HCT116 (cell line): Measurements from ENCODE around the gene MRPS35. TPM values are rescaled to one million over a fixed set of nuclear protein-coding genes. Genes with fewer than 3 reads are reported as not detected.
A peak's percentile ranks its signal among the peaks of the same experiment; 100 is the strongest.

Source experiments
- ATAC-seq: fragments of 200-7000 bp; cut with Tn5 transposase; 2 replicates; pipeline ENCODE4 v1.9.1; 2020; ENCODE audit warnings: mild to moderate bottlenecking, moderate library complexity
- BruUV-seq: library from RNA; stranded (reverse); fragments of 400-500 nt; replicated peaks from 2 replicates; lab custom pipeline; 2021; lab: Mats Ljungman, UMichigan
- CTCF ChIA-PET: fragments of 300-600 bp; sonication (Branson Sonifier 250); formaldehyde crosslinking; loops from one replicate; lab custom pipeline; 2021; ENCODE audit warnings: antibody characterized with exemption; lab: Charles Lee
- POLR2A ChIA-PET: fragments of 300-600, 350-600 bp; sonication (Branson Sonifier 250); formaldehyde crosslinking; loops from one replicate; lab custom pipeline; 2021; ENCODE audit warnings: antibody characterized with exemption; lab: Charles Lee
- RAD21 ChIA-PET, 2 experiments: fragments of 300-600 bp; sonication (Branson Sonifier 250); formaldehyde crosslinking; loops; one replicate each; lab custom pipeline; 2023; ENCODE audit warnings: low total read pairs in 2 of 2; ENCODE audit not compliant: uncharacterized antibody in 2 of 2, unreplicated experiment in 2 of 2, low non-redundant PET in 1 of 2; lab: Charles Lee
- DNase-seq: peaks from one replicate; pipeline ENCODE4 v3.0.0-alpha.2; 2010; ENCODE audit warnings: low read depth, low spot score
- H2AFZ ChIP-seq: fragments of 200-600 bp; shearing (Covaris generic), sonication (generic); 2 replicates; pipeline ENCODE4 v1.6.1; 2017; ENCODE audit warnings: low read depth, mixed run types, mixed read lengths, antibody characterized with exemption, low read length; ENCODE audit not compliant: poor library complexity, severe bottlenecking
- H3K27ac ChIP-seq: 2 replicates; pipeline ENCODE4 v1.5.1; 2012; ENCODE audit warnings: low read depth, low read length
- H3K27me3 ChIP-seq: fragments of 200-600 bp; sonication (generic); 2 replicates; pipeline ENCODE4 v1.6.1; 2016; ENCODE audit warnings: mixed run types, low read length, mixed read lengths; ENCODE audit not compliant: insufficient read depth
- H3K36me3 ChIP-seq, 2 experiments: fragments of 200-500 bp in 1 of 2; fragments of 200-600 bp in 1 of 2; sonication (Bioruptor generic) in 1 of 2; sonication (generic) in 1 of 2; 2 replicates each; pipeline versions ENCODE4 v1.5.1 to v1.6.1; 2014 to 2016; ENCODE audit warnings: low read length in 2 of 2, inconsistent platforms in 1 of 2, mixed read lengths in 1 of 2, mixed run types in 1 of 2; ENCODE audit not compliant: insufficient read depth in 2 of 2, control insufficient read depth in 1 of 2
- H3K4me1 ChIP-seq, 2 experiments: fragments of 200-600 bp in 1 of 2; sonication (generic) in 1 of 2; 2 replicates each; pipeline versions ENCODE4 v1.5.1 to v1.6.1; 2012 to 2017; ENCODE audit warnings: low read length in 2 of 2, inconsistent platforms in 1 of 2, mild to moderate bottlenecking in 1 of 2, mixed read lengths in 1 of 2, mixed run types in 1 of 2, moderate library complexity in 1 of 2; ENCODE audit not compliant: insufficient read depth in 2 of 2, control insufficient read depth in 1 of 2
- H3K4me2 ChIP-seq: fragments of 200-600 bp; sonication (generic); 2 replicates; pipeline ENCODE4 v1.6.1; 2017; ENCODE audit warnings: mixed run types, low read length, mixed read lengths
- H3K4me3 ChIP-seq, 2 experiments: fragments of 200-600 bp in 1 of 2; sonication (generic) in 1 of 2; replicated peaks in 1 of 2; 2 replicates each; pipeline ENCODE4 v1.5.1; 2011 to 2016; ENCODE audit warnings: low read length in 2 of 2, control low read depth in 1 of 2, low read depth in 1 of 2, mild to moderate bottlenecking in 1 of 2, mixed read lengths in 1 of 2, mixed run types in 1 of 2
- H3K79me2 ChIP-seq: fragments of 200-600 bp; sonication (generic); 2 replicates; pipeline ENCODE4 v1.6.1; 2017; ENCODE audit warnings: mild to moderate bottlenecking, mixed run types, low read length, moderate library complexity, mixed read lengths; ENCODE audit not compliant: insufficient read depth
- H3K9ac ChIP-seq: fragments of 200-600 bp; sonication (generic); 2 replicates; pipeline ENCODE4 v1.6.1; 2016; ENCODE audit warnings: low read length, mixed read lengths
- H3K9me2 ChIP-seq: fragments of 200-600 bp; sonication (generic), shearing (Covaris generic); 2 replicates; pipeline ENCODE4 v1.6.1; 2017; ENCODE audit warnings: mixed run types, mild to moderate bottlenecking, moderate library complexity; ENCODE audit not compliant: insufficient read depth
- H3K9me3 ChIP-seq, 2 experiments: fragments of 200-500 bp in 1 of 2; fragments of 200-600 bp in 1 of 2; sonication (Bioruptor generic) in 1 of 2; sonication (generic) in 1 of 2; 2 replicates each; pipeline ENCODE4 v1.6.1; 2014 to 2017; ENCODE audit warnings: low read length in 2 of 2, mixed read lengths in 2 of 2, inconsistent platforms in 1 of 2, low read depth in 1 of 2, mild to moderate bottlenecking in 1 of 2, mixed run types in 1 of 2, moderate library complexity in 1 of 2; ENCODE audit not compliant: control insufficient read depth in 1 of 2, insufficient read depth in 1 of 2
- H4K20me1 ChIP-seq: fragments of 200-600 bp; sonication (generic), shearing (Covaris generic); 2 replicates; pipeline ENCODE4 v1.6.1; 2017; ENCODE audit warnings: mixed run types, mild to moderate bottlenecking, moderate library complexity; ENCODE audit not compliant: insufficient read depth
- EGR1 ChIP-seq: IDR thresholded peaks from 2 replicates; pipeline ENCODE4 v1.6.1; 2012; ENCODE audit warnings: low read depth
- EZH2 ChIP-seq: fragments of 200-600 bp; sonication (generic); IDR thresholded peaks from 2 replicates; pipeline ENCODE4 v1.6.1; 2017; ENCODE audit warnings: antibody characterized with exemption, mixed run types
- POLR2A ChIP-seq: IDR thresholded peaks from 2 replicates; pipeline ENCODE4 v1.7.0; 2011; ENCODE audit warnings: borderline replicate concordance; ENCODE audit not compliant: insufficient read depth, insufficient read length; ENCODE audit errors: extremely low read depth
- RAD21 ChIP-seq: IDR thresholded peaks from 2 replicates; pipeline ENCODE4 v1.6.1; 2012; ENCODE audit warnings: low read depth, mild to moderate bottlenecking
- SP1 ChIP-seq: IDR thresholded peaks from 2 replicates; pipeline ENCODE4 v1.6.1; 2012; ENCODE audit warnings: low read depth
- SRF ChIP-seq: IDR thresholded peaks from 2 replicates; pipeline ENCODE4 v1.6.1; 2012; ENCODE audit warnings: low read depth
- ZNF274 ChIP-seq: fragments of 200-500 bp; sonication (Bioruptor generic); IDR thresholded peaks from 2 replicates; pipeline ENCODE4 v1.6.1; 2014; ENCODE audit warnings: mild to moderate bottlenecking, low read depth, low read length, inconsistent platforms
- intact Hi-C: fragments of 100-400 bp; cut with micrococcal nuclease; formaldehyde crosslinking; loops from 2 replicates; pipeline ENCODE4 v1.10.0; 2022
- total RNA-seq: library from RNA; stranded (reverse); gene quantifications from one replicate; pipeline ENCODE4 v1.2.1, GENCODE V29; 2021; ENCODE audit not compliant: unreplicated experiment
- TF ChIP-seq, protein P1 (sequence below): IDR thresholded peaks from 2 replicates; pipeline ENCODE4 v1.6.1; 2012
- TF ChIP-seq, protein P2 (sequence below): IDR thresholded peaks from 2 replicates; pipeline ENCODE4 v1.6.1; 2012
- TF ChIP-seq, protein P3 (sequence below), 3 experiments: fragments of 200-600 bp in 1 of 3; sonication (generic) in 1 of 3; IDR thresholded peaks in 2 of 3; conservative IDR thresholded peaks in 1 of 3; 2 replicates each; pipeline ENCODE4 v1.5.1; 2012 to 2017; ENCODE audit warnings: low read depth in 2 of 3, low read length in 2 of 3, antibody characterized with exemption in 1 of 3, borderline replicate concordance in 1 of 3, control low read depth in 1 of 3, mild to moderate bottlenecking in 1 of 3, mixed read lengths in 1 of 3, mixed run types in 1 of 3, moderate library complexity in 1 of 3; ENCODE audit not compliant: insufficient read depth in 1 of 3

The MRPS35 gene
- total RNA-seq, 1 experiment from 2014 or later, result 55.4 TPM

DNA sequence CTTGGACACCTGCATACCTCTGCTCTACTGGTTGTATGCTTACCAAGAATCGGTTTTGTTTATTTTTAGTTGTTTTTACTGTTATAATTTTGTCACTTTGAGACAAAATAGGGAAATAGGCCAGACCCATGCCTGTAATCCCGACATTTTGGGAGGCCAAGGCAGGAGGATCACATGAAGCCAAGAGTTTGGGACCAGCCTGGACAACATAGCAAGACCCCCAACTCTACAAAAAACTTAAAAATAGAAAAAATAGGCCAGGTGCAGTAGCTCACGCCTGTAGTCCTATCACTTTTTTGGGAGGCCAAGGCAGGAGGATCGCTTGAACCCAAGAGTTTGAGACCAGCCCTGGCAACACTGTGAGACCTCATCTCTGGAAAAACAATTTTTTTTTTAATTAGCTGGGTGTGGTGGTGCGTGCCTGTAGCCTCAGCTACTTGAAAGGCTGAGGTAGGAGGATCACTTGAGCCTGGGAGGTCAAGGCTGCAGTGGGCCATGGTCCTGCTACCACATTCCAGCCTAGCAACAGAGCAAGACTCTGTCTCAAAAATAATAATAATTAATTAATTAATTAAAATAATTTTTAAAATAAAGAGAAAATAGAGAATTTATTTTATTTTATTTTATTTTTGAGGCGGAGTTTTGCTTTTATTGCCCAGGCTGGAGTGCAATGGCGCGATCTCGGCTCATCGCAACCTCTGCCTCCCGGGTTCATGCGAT lies 1.3 kb upstream of the MRPS35 start:
- Histone ChIP-seq H3K4me3 (no peak overlapping the region), H3K9me2 (no peaks in the 10 kb centered on the region), H3K27me3 (no peaks in the 10 kb centered on the region), H3K4me2 (peak overlapping the region; percentile 83; the same call in 1 of the 2 replicates), H2AFZ (peak overlapping the region; percentile 7), H3K9me3 (no peaks in the 10 kb centered on the region), H3K4me1 (peaks cover 5 to 16% of the 10 kb centered on the region in 2 experiments), H3K79me2 (peaks cover 39% of the 10 kb centered on the region), H4K20me1 (no peaks in the 10 kb centered on the region), H3K9ac (no peak overlapping the region), H3K27ac (no peak overlapping the region), H3K36me3 (peaks cover 0 to 3% of the 10 kb centered on the region in 2 experiments; a peak in 1 of 4 replicates)
- RAD21 ChIA-PET, result no interaction called here
- POLR2A ChIA-PET, result no interaction called here
- CTCF ChIA-PET, result no interaction called here
- no peak for DNase-seq
- intact Hi-C loops, result loop anchor here (10.0 kb wide), 2 partner anchors 695 to 855 kb away; partner anchors contain the start of gene TM7SF3
- ATAC-seq, result no peak
- TF ChIP-seq, protein P1, sequence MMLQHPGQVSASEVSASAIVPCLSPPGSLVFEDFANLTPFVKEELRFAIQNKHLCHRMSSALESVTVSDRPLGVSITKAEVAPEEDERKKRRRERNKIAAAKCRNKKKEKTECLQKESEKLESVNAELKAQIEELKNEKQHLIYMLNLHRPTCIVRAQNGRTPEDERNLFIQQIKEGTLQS, result no peak
- TF ChIP-seq EGR1, result no peak
- TF ChIP-seq ZNF274, result no peak
- TF ChIP-seq SP1, result no peak
- no peak for TF ChIP-seq RAD21
- TF ChIP-seq, protein P2, sequence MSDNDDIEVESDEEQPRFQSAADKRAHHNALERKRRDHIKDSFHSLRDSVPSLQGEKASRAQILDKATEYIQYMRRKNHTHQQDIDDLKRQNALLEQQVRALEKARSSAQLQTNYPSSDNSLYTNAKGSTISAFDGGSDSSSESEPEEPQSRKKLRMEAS, result no peak
- no peak for TF ChIP-seq POLR2A
- TF ChIP-seq EZH2, result no peak
- TF ChIP-seq, protein P3, sequence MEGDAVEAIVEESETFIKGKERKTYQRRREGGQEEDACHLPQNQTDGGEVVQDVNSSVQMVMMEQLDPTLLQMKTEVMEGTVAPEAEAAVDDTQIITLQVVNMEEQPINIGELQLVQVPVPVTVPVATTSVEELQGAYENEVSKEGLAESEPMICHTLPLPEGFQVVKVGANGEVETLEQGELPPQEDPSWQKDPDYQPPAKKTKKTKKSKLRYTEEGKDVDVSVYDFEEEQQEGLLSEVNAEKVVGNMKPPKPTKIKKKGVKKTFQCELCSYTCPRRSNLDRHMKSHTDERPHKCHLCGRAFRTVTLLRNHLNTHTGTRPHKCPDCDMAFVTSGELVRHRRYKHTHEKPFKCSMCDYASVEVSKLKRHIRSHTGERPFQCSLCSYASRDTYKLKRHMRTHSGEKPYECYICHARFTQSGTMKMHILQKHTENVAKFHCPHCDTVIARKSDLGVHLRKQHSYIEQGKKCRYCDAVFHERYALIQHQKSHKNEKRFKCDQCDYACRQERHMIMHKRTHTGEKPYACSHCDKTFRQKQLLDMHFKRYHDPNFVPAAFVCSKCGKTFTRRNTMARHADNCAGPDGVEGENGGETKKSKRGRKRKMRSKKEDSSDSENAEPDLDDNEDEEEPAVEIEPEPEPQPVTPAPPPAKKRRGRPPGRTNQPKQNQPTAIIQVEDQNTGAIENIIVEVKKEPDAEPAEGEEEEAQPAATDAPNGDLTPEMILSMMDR (IDR thresholded peaks at IDR 0.05 in 2 of 3, conservative IDR thresholded peaks at IDR 0.05 in 1 of 3; ENCODE audit: borderline replicate concordance in 1 of 3, insufficient read depth in 1 of 3, low read depth in 2 of 3, low read length in 2 of 3), result no peak
- TF ChIP-seq SRF, result no peak
- no TSS peak for BruUV-seq
